ENCODE results near the gene NUB1. TPM values are rescaled to one million over a fixed set of nuclear protein-coding genes. Genes with fewer than 3 reads are reported as not detected.

The NUB1 gene
- total RNA-seq, 1 experiment from 2014 or later: 48.5 TPM

DNA sequence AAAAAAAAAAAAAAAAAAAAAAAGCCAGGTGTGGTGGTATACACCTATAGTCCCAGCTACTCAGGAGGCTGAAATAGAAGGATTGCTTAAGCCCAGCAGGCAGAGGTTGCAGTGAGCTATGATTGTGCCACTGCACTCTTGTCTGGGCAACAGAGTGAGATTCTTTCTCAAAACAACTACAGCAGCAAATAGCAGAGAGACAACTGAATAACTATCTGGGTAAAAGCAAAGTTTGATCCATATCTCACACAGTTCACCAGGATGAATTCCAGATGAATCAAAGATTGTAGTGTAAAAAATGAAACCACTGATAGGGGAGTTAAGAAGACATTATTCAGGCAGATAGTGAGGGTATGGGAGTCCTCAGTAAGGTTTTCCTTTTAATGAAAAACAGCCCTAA lies 11.4 kb upstream of the NUB1 start:
- Histone ChIP-seq H4K5ac (ENCODE audit: insufficient read length, low read depth, low read length) (no peak overlapping the region), H4K8ac (replicated peaks; ENCODE audit: insufficient read length, low read depth, low read length) (no peak overlapping the region), H2BK120ac (ENCODE audit: low read depth, low read length, poor library complexity, severe bottlenecking) (no peak overlapping the region), H2BK15ac (ENCODE audit: low read depth, low read length) (no peak overlapping the region), H2BK5ac (ENCODE audit: insufficient read length, low read length) (no peak overlapping the region), H3T11ph (ENCODE audit: low read length) (no peak overlapping the region), H3K27me3 (ENCODE audit: insufficient read depth, low read length) (no peaks in the 10 kb centered on the region), H2AK5ac (ENCODE audit: insufficient read length, low read length) (no peak overlapping the region), H2AFZ (ENCODE audit: low read length) (no peak overlapping the region), H3K4me2 (ENCODE audit: insufficient read depth, insufficient read length, low read length) (no peak overlapping the region), H3K9me3 (ENCODE audit: control insufficient read depth, low read depth, low read length) (no peaks in the 10 kb centered on the region), H3K79me1 (ENCODE audit: insufficient read depth, low read depth, low read length, poor library complexity, severe bottlenecking) (no peaks in the 10 kb centered on the region), H3K23me2 (ENCODE audit: insufficient read length, low read depth, low read length, poor library complexity, severe bottlenecking) (no peaks in the 10 kb centered on the region), H3K23ac (ENCODE audit: insufficient read length, low read depth, low read length) (no peak overlapping the region), H3K14ac (ENCODE audit: insufficient read depth, low read length) (no peak overlapping the region), H3K4ac (ENCODE audit: low read depth, low read length) (no peak overlapping the region), H2BK20ac (ENCODE audit: low read depth, low read length, poor library complexity, severe bottlenecking) (no peak overlapping the region), H3K56ac (ENCODE audit: insufficient read length, low read depth, low read length) (no peak overlapping the region), H4K20me1 (ENCODE audit: control insufficient read depth, insufficient read depth, insufficient read length) (no peaks in the 10 kb centered on the region), H3K18ac (ENCODE audit: insufficient read length, low read depth, low read length) (no peak overlapping the region), H3K27ac (ENCODE audit: insufficient read length, low read depth, low read length) (no peak overlapping the region), H3K4me1 (ENCODE audit: insufficient read depth, low read length) (peaks cover 8% of the 10 kb centered on the region; the same call in 1 of the 2 replicates), H3K79me2 (ENCODE audit: insufficient read depth, low read length) (no peaks in the 10 kb centered on the region), H4K91ac (ENCODE audit: insufficient read length, low read depth, low read length) (no peak overlapping the region), H2BK12ac (ENCODE audit: insufficient read length, low read depth, low read length) (no peak overlapping the region), H3K9ac (ENCODE audit: extremely low read depth, insufficient read length, low read length) (no peak overlapping the region)
- peak overlapping the region in 1 of 3 experiments; percentile 29; a peak in 2 of 7 replicates for H3K27ac Mint-ChIP-seq
- peaks cover 0 to 9% (median 0%) of the 10 kb centered on the region in 3 experiments; a peak in 3 of 7 replicates for H3K36me3 Mint-ChIP-seq (ENCODE audit: insufficient read depth in 1 of 3, low read depth in 3 of 3)
- peaks cover 12 to 13% of the 10 kb centered on the region in 2 experiments; a peak in 4 of 5 replicates for H3K9me3 Mint-ChIP-seq
- no peak overlapping the region for H3K4me3 Mint-ChIP-seq
- H3K4me1 Mint-ChIP-seq: peaks cover 15 to 32% of the 10 kb centered on the region in 2 experiments
- TF ChIP-seq, protein P1, sequence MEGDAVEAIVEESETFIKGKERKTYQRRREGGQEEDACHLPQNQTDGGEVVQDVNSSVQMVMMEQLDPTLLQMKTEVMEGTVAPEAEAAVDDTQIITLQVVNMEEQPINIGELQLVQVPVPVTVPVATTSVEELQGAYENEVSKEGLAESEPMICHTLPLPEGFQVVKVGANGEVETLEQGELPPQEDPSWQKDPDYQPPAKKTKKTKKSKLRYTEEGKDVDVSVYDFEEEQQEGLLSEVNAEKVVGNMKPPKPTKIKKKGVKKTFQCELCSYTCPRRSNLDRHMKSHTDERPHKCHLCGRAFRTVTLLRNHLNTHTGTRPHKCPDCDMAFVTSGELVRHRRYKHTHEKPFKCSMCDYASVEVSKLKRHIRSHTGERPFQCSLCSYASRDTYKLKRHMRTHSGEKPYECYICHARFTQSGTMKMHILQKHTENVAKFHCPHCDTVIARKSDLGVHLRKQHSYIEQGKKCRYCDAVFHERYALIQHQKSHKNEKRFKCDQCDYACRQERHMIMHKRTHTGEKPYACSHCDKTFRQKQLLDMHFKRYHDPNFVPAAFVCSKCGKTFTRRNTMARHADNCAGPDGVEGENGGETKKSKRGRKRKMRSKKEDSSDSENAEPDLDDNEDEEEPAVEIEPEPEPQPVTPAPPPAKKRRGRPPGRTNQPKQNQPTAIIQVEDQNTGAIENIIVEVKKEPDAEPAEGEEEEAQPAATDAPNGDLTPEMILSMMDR (conservative IDR thresholded peaks at IDR 0.05): no peak
- no peak for DNase-seq
- peaks cover 2% of the 10 kb centered on the region for H3K27me3 Mint-ChIP-seq (ENCODE audit: low read depth)
